ENCODE data around the gene KCNQ1. TPM values are rescaled to one million over a fixed set of nuclear protein-coding genes. Genes with fewer than 3 reads are reported as not detected.
A peak's percentile ranks its signal among the peaks of the same experiment; 100 is the strongest.

KCNQ1 gene
- total and polyA plus RNA-seq, 2 of the 13 experiments (the other 11 are each of a cell fraction or from before 2014, with no cell fraction given) = 0.02 to 0.08 TPM

GRCh38 chr11:2730272-2731129 lies 285.7 kb downstream of the KCNQ1 start (continued):
- TF ChIP-seq HNF1A (IDR thresholded peaks at IDR 0.05; ENCODE audit: low read depth) = peak; percentile 61; the same call in 1 of the 2 replicates
- peak; percentile 46 for TF ChIP-seq HNF1A (CRISPR knock-in tag; IDR thresholded peaks at IDR 0.05; ENCODE audit: borderline replicate concordance)
- no peak for TF ChIP-seq ZBTB4 (CRISPR knock-in tag; IDR thresholded peaks at IDR 0.05; ENCODE audit: borderline replicate concordance)
- 0 out of 2 replicates have a peak, but pooled peaks have one; percentile 20 for TF ChIP-seq MEF2D (CRISPR knock-in tag; IDR thresholded peaks at IDR 0.05)
- peak; percentile 49 for TF ChIP-seq FOSL2 (CRISPR knock-in tag; IDR thresholded peaks at IDR 0.05)
- TF ChIP-seq RORA (CRISPR knock-in tag; IDR thresholded peaks at IDR 0.05) = no peak
- TF ChIP-seq SUZ12 (IDR thresholded peaks at IDR 0.05; ENCODE audit: low read depth, low read length) = no peak
- TF ChIP-seq TBX2 (CRISPR knock-in tag; IDR thresholded peaks at IDR 0.05; ENCODE audit: borderline replicate concordance) = peak; percentile 71
- 0 out of 2 replicates have a peak, but pooled peaks have one; percentile 23 for TF ChIP-seq BCL3 (CRISPR knock-in tag; IDR thresholded peaks at IDR 0.05)
- 0 out of 2 replicates have a peak, but pooled peaks have one; percentile 14 for TF ChIP-seq ARID3A (IDR thresholded peaks at IDR 0.05; ENCODE audit: low read depth, low read length)
- peak; percentile 89; the same call in 1 of the 2 replicates for TF ChIP-seq UBTF (CRISPR knock-in tag; IDR thresholded peaks at IDR 0.05)

Data from HepG2 (cell line).